Uterus (tissue), 4 donors: Measurements from ENCODE around the gene AUNIP. TPM values are rescaled to one million over a fixed set of nuclear protein-coding genes. Genes with fewer than 3 reads are reported as not detected.
A peak's percentile ranks its signal among the peaks of the same experiment; 100 is the strongest.
"Not testable (repeated sequence)": the region's sequence is repeated elsewhere in the genome, so short reads cannot be mapped to it uniquely, and the experiment has no call there.

Experiments used
- DNase-seq, 2 donors: peaks; one replicate each; pipeline ENCODE4 v3.0.0-alpha.2; 2019 to 2020
- H3K27ac ChIP-seq, 2 donors: fragments of 200-600 bp; sonication (generic); 1 replicate in 1 of 2; 2 replicates in 1 of 2; pipeline ENCODE4 v1.5.1; 2016 to 2018
- H3K27me3 ChIP-seq, 2 donors: fragments of 200-600 bp; sonication (generic); one replicate each; pipeline ENCODE4 v1.5.1; 2018 to 2019; ENCODE audit warnings: control low read depth in 1 of 2
- H3K36me3 ChIP-seq, 2 donors: fragments of 200-600 bp; sonication (generic); one replicate each; pipeline ENCODE4 v1.5.1; 2019; ENCODE audit warnings: control low read depth in 1 of 2
- H3K4me1 ChIP-seq, 2 donors: fragments of 200-600 bp; sonication (generic); one replicate each; pipeline ENCODE4 v1.5.1; 2018 to 2019; ENCODE audit warnings: control low read depth in 1 of 2
- H3K4me3 ChIP-seq, 2 donors: fragments of 200-600 bp; sonication (generic); 1 replicate in 1 of 2; 2 replicates in 1 of 2; pipeline ENCODE4 v1.5.1; 2018 to 2019; ENCODE audit warnings: mild to moderate bottlenecking in 1 of 2
- H3K9me3 ChIP-seq, 2 donors: fragments of 200-600 bp; sonication (generic); one replicate each; pipeline ENCODE4 v1.5.1; 2019; ENCODE audit warnings: control low read depth in 1 of 2
- CTCF ChIP-seq, 4 experiments: fragments of 200-600 bp in 2 of 4; fragments of 450-650 bp in 2 of 4; sonication (generic) in 2 of 4; IDR thresholded peaks; one replicate each; pipeline ENCODE4 v1.5.1; 2016 to 2019; ENCODE audit warnings: antibody characterized with exemption in 4 of 4, mild to moderate bottlenecking in 2 of 4, moderate library complexity in 1 of 4
- POLR2A ChIP-seq, 2 donors: fragments of 450-650 bp; IDR thresholded peaks; one replicate each; pipeline ENCODE4 v1.6.1; 2016; ENCODE audit warnings: antibody characterized with exemption in 2 of 2, mild to moderate bottlenecking in 1 of 2, moderate library complexity in 1 of 2
- intact Hi-C: fragments of 100-400 bp; cut with DNase I; formaldehyde crosslinking; loops from one replicate; pipeline ENCODE4 v1.15.1; 2023; ENCODE audit warnings: low total_unique reads
- total RNA-seq, 4 donors: library from RNA; depleted of rRNA in 3 of 4; stranded (reverse); fragments of >200 nt in 3 of 4; gene quantifications; one replicate each; pipeline versions ENCODE4 v1.1.0 to v1.2.4, GENCODE V29; 2014 to 2023
- donor health status: DM: yes; HTN: yes; CAD: no.

Gene AUNIP
- total RNA-seq, 4 donors from 2014 or later = 1.1 TPM; not detected in 3

- H3K4me1 ChIP-seq = no peaks in the 10 kb centered on the region
- no peak overlapping the region for H3K27ac ChIP-seq
- no peaks in the 10 kb centered on the region for H3K36me3 ChIP-seq
- no peak for TF ChIP-seq POLR2A (IDR thresholded peaks at IDR 0.05)
- no peak for TF ChIP-seq CTCF (IDR thresholded peaks at IDR 0.05)
- no peaks in the 10 kb centered on the region for H3K27me3 ChIP-seq
- no peaks in the 10 kb centered on the region for H3K9me3 ChIP-seq
- no peak for DNase-seq
- H3K4me3 ChIP-seq = no peak overlapping the region
- intact Hi-C loops = no loop called here
Observed at GRCh38 chr1:25845664-25846063, 13.6 kb downstream of the AUNIP start.

GRCh38 chr1:25844536-25845337 is 14.5 kb downstream of the AUNIP start:
- H3K27me3 ChIP-seq = no peaks in the 10 kb centered on the region
- no peak for DNase-seq
- H3K4me3 ChIP-seq = no peak overlapping the region
- TF ChIP-seq POLR2A (IDR thresholded peaks at IDR 0.05) (no peak), CTCF (IDR thresholded peaks at IDR 0.05) (no peak)
- no peaks in the 10 kb centered on the region for H3K36me3 ChIP-seq
- no peak overlapping the region for H3K27ac ChIP-seq
- no peaks in the 10 kb centered on the region for H3K9me3 ChIP-seq
- intact Hi-C loops = no loop called here
- H3K4me1 ChIP-seq = no peaks in the 10 kb centered on the region

GRCh38 chr1:25843483-25843882 is 15.8 kb downstream of the AUNIP start:
- DNase-seq = no peak
- no peak overlapping the region for H3K4me3 ChIP-seq
- H3K9me3 ChIP-seq = no peaks in the 10 kb centered on the region
- intact Hi-C loops = no loop called here
- H3K36me3 ChIP-seq = no peaks in the 10 kb centered on the region
- no peak overlapping the region for H3K27ac ChIP-seq
- TF ChIP-seq POLR2A (IDR thresholded peaks at IDR 0.05) (no peak), CTCF (IDR thresholded peaks at IDR 0.05) (no peak)
- no peaks in the 10 kb centered on the region for H3K27me3 ChIP-seq
- no peaks in the 10 kb centered on the region for H3K4me1 ChIP-seq

GRCh38 chr1:25839808-25840207 is 19.4 kb downstream of the AUNIP start:
- H3K4me1 ChIP-seq, H3K27me3 ChIP-seq, H3K9me3 ChIP-seq, H3K4me3 ChIP-seq, intact Hi-C loops, H3K36me3 ChIP-seq, DNase-seq, H3K27ac ChIP-seq: not testable (repeated sequence)

GRCh38 chr1:25837262-25837875 is 21.9 kb downstream of the AUNIP start:
- no peaks in the 10 kb centered on the region for H3K9me3 ChIP-seq
- no peaks in the 10 kb centered on the region for H3K27me3 ChIP-seq
- H3K27ac ChIP-seq = no peak overlapping the region
- H3K4me3 ChIP-seq = no peak overlapping the region
- no peak for DNase-seq
- intact Hi-C loops = no loop called here
- H3K36me3 ChIP-seq = no peaks in the 10 kb centered on the region
- H3K4me1 ChIP-seq = no peaks in the 10 kb centered on the region
- TF ChIP-seq CTCF (IDR thresholded peaks at IDR 0.05) = peak; percentile 6 to 29 (median 15)
- no peak for TF ChIP-seq POLR2A (IDR thresholded peaks at IDR 0.05)
